ENCODE data around the gene CCBE1.
A peak's percentile ranks its signal among the peaks of the same experiment; 100 is the strongest.

CCBE1 gene

GRCh38 chr18:59681051-59681450 is 16.2 kb downstream of the CCBE1 start:
- DNase-seq (ENCODE audit: low read depth in 2 of 2), result no peak
- H3K4me3 ChIP-seq (replicated peaks in 1 of 2; ENCODE audit: low read depth in 2 of 2, low read length in 2 of 2), result no peak overlapping the region
- no peak for TF ChIP-seq CTCF (IDR thresholded peaks at IDR 0.05; ENCODE audit: low read depth, low read length)

- DNase-seq (ENCODE audit: low read depth in 2 of 2), result no peak
- no peak for TF ChIP-seq CTCF (IDR thresholded peaks at IDR 0.05; ENCODE audit: low read depth, low read length)
- no peak overlapping the region for H3K4me3 ChIP-seq (replicated peaks in 1 of 2; ENCODE audit: low read depth in 2 of 2, low read length in 2 of 2)
Observed at GRCh38 chr18:59675346-59675745, 21.9 kb downstream of the CCBE1 start.

- no peak for DNase-seq (ENCODE audit: low read depth in 2 of 2)
- TF ChIP-seq CTCF (IDR thresholded peaks at IDR 0.05; ENCODE audit: low read depth, low read length), result no peak
- H3K4me3 ChIP-seq (replicated peaks in 1 of 2; ENCODE audit: low read depth in 2 of 2, low read length in 2 of 2), result no peak overlapping the region
Observed at GRCh38 chr18:59674903-59675270, 22.3 kb downstream of the CCBE1 start.

GRCh38 chr18:59674186-59674902 is 22.9 kb downstream of the CCBE1 start:
- no peak overlapping the region for H3K4me3 ChIP-seq (replicated peaks in 1 of 2; ENCODE audit: low read depth in 2 of 2, low read length in 2 of 2)
- no peak for TF ChIP-seq CTCF (IDR thresholded peaks at IDR 0.05; ENCODE audit: low read depth, low read length)
- no peak for DNase-seq (ENCODE audit: low read depth in 2 of 2)

- TF ChIP-seq CTCF (IDR thresholded peaks at IDR 0.05; ENCODE audit: low read depth, low read length), result no peak
- peak in 1 of 2 donors; percentile 47 for DNase-seq (ENCODE audit: low read depth in 2 of 2)
- no peak overlapping the region for H3K4me3 ChIP-seq (replicated peaks in 1 of 2; ENCODE audit: low read depth in 2 of 2, low read length in 2 of 2)
Observed at GRCh38 chr18:59672235-59672711, 24.9 kb downstream of the CCBE1 start.

- no peak overlapping the region for H3K4me3 ChIP-seq (replicated peaks in 1 of 2; ENCODE audit: low read depth in 2 of 2, low read length in 2 of 2)
- DNase-seq (ENCODE audit: low read depth in 2 of 2), result no peak
- TF ChIP-seq CTCF (IDR thresholded peaks at IDR 0.05; ENCODE audit: low read depth, low read length), result no peak
Observed at GRCh38 chr18:59671551-59671950, 25.7 kb downstream of the CCBE1 start.

Measured in cardiac fibroblast (primary cell).